Neural cell (in vitro differentiated cells): ENCODE data around the gene SULT1A1. TPM values are rescaled to one million over a fixed set of nuclear protein-coding genes. Genes with fewer than 3 reads are reported as not detected.
"Not testable (repeated sequence)": the region's sequence is repeated elsewhere in the genome, so short reads cannot be mapped to it uniquely, and the experiment has no call there.

Experiments
- H2AFZ ChIP-seq: fragments of 200-600, 300-800 bp; sonication (generic), shearing (Covaris generic); 2 replicates; pipeline ENCODE4 v1.6.0; 2014; ENCODE audit warnings: low read depth, mild to moderate bottlenecking, antibody characterized with exemption, low read length, moderate library complexity
- H3F3A ChIP-seq: fragments of 200-600 bp; shearing (Covaris generic); 2 replicates; pipeline ENCODE4 v1.6.1; 2016; ENCODE audit warnings: mild to moderate bottlenecking, moderate library complexity, mixed read lengths, antibody characterized with exemption, low read length; ENCODE audit not compliant: insufficient read depth, poor library complexity, severe bottlenecking
- H3K27ac ChIP-seq: fragments of 200-600, 300-800 bp; sonication (generic), shearing (Covaris generic); 2 replicates; pipeline ENCODE4 v1.5.1; 2014; ENCODE audit warnings: mild to moderate bottlenecking, low read length, moderate library complexity
- H3K27me3 ChIP-seq: fragments of 300-800, 200-600 bp; sonication (generic), shearing (Covaris generic); 2 replicates; pipeline ENCODE4 v1.6.0; 2014; ENCODE audit warnings: mild to moderate bottlenecking, low read depth, low read length, moderate library complexity; ENCODE audit not compliant: insufficient read depth
- H3K36me3 ChIP-seq: fragments of 300-800, 200-600 bp; sonication (generic), shearing (Covaris generic); 2 replicates; pipeline ENCODE4 v1.5.1; 2014; ENCODE audit warnings: mild to moderate bottlenecking, antibody characterized with exemption, low read length, moderate library complexity; ENCODE audit not compliant: insufficient read depth
- H3K4me2 ChIP-seq: fragments of 300-800, 200-600 bp; sonication (generic), shearing (Covaris generic); 2 replicates; pipeline ENCODE4 v1.6.0; 2014; ENCODE audit warnings: mild to moderate bottlenecking, low read length
- H3K4me3 ChIP-seq: fragments of 300-800, 200-600 bp; sonication (generic), shearing (Covaris generic); 2 replicates; pipeline ENCODE4 v1.5.1; 2014; ENCODE audit warnings: mild to moderate bottlenecking, low read length, moderate library complexity
- H3K79me2 ChIP-seq: fragments of 200-600 bp; shearing (Covaris generic); replicated peaks from 2 replicates; pipeline ENCODE4 v1.6.0; 2014; ENCODE audit warnings: mild to moderate bottlenecking, low read length, moderate library complexity; ENCODE audit not compliant: insufficient read depth
- H3K9ac ChIP-seq: fragments of 300-800, 200-600 bp; sonication (generic), shearing (Covaris generic); 2 replicates; pipeline ENCODE4 v1.6.1; 2016; ENCODE audit warnings: mild to moderate bottlenecking, low read length, mixed read lengths
- H3K9me2 ChIP-seq: fragments of 200-600 bp; shearing (Covaris generic); 2 replicates; pipeline ENCODE4 v1.6.1; 2016; ENCODE audit warnings: mild to moderate bottlenecking, low read length, mixed read lengths; ENCODE audit not compliant: insufficient read depth
- H3K9me3 ChIP-seq: fragments of 200-600, 300-800 bp; sonication (generic), shearing (Covaris generic); 2 replicates; pipeline ENCODE4 v1.6.1; 2016; ENCODE audit warnings: mild to moderate bottlenecking, mixed run types, low read length, moderate library complexity, mixed read lengths
- H4K20me1 ChIP-seq: fragments of 200-600 bp; shearing (Covaris generic); 2 replicates; pipeline ENCODE4 v1.6.1; 2016; ENCODE audit warnings: mild to moderate bottlenecking, mixed run types; ENCODE audit not compliant: insufficient read depth
- EP300 ChIP-seq: fragments of 450-650 bp; conservative IDR thresholded peaks from 2 replicates; pipeline ENCODE4 v1.6.1; 2014; ENCODE audit warnings: antibody characterized with exemption, mild to moderate bottlenecking, moderate library complexity; ENCODE audit not compliant: poor library complexity, severe bottlenecking
- EZH2 ChIP-seq: fragments of 200-600, 300-800 bp; shearing (Covaris generic), sonication (generic); IDR thresholded peaks from 2 replicates; pipeline ENCODE4 v1.6.1; 2014; ENCODE audit warnings: antibody characterized with exemption, low read length, borderline replicate concordance, mild to moderate bottlenecking; ENCODE audit not compliant: insufficient read depth, poor library complexity, severe bottlenecking
- MXI1 ChIP-seq: fragments of 450-650 bp; conservative IDR thresholded peaks from 2 replicates; pipeline ENCODE4 v1.6.1; 2014; ENCODE audit warnings: antibody characterized with exemption, mild to moderate bottlenecking; ENCODE audit not compliant: poor library complexity, severe bottlenecking
- POLR2AphosphoS5 ChIP-seq: IDR thresholded peaks from 2 replicates; pipeline ENCODE4 v1.6.1; 2012
- RAD21 ChIP-seq: fragments of 450-650 bp; conservative IDR thresholded peaks from 2 replicates; pipeline ENCODE4 v1.6.1; 2014; ENCODE audit warnings: antibody characterized with exemption, mild to moderate bottlenecking, moderate library complexity
- SMC3 ChIP-seq: fragments of 450-650 bp; conservative IDR thresholded peaks from 2 replicates; pipeline ENCODE4 v1.6.1; 2014; ENCODE audit warnings: antibody characterized with exemption, mild to moderate bottlenecking, moderate library complexity; ENCODE audit not compliant: poor library complexity
- TAF1 ChIP-seq: IDR thresholded peaks from 2 replicates; pipeline ENCODE4 v1.6.1; 2012; ENCODE audit warnings: low read depth
- polyA plus RNA-seq: library from polyadenylated mRNA; depleted of rRNA; stranded (reverse); fragments of >200 nt; gene quantifications from 2 replicates; pipeline ENCODE4 v1.2.3, GENCODE V29; 2014
- TF ChIP-seq, protein P1 (sequence below): fragments of 450-650 bp; IDR thresholded peaks from 2 replicates; pipeline ENCODE4 v1.5.1; 2014; ENCODE audit warnings: antibody characterized with exemption, mild to moderate bottlenecking, moderate library complexity; ENCODE audit not compliant: poor library complexity, severe bottlenecking
- TF ChIP-seq, protein P2 (sequence below): IDR thresholded peaks from 2 replicates; pipeline ENCODE4 v1.6.1; 2012; ENCODE audit warnings: borderline replicate concordance

SULT1A1 gene
- polyA plus RNA-seq, 1 donor from 2014 or later, result not detected

DNA sequence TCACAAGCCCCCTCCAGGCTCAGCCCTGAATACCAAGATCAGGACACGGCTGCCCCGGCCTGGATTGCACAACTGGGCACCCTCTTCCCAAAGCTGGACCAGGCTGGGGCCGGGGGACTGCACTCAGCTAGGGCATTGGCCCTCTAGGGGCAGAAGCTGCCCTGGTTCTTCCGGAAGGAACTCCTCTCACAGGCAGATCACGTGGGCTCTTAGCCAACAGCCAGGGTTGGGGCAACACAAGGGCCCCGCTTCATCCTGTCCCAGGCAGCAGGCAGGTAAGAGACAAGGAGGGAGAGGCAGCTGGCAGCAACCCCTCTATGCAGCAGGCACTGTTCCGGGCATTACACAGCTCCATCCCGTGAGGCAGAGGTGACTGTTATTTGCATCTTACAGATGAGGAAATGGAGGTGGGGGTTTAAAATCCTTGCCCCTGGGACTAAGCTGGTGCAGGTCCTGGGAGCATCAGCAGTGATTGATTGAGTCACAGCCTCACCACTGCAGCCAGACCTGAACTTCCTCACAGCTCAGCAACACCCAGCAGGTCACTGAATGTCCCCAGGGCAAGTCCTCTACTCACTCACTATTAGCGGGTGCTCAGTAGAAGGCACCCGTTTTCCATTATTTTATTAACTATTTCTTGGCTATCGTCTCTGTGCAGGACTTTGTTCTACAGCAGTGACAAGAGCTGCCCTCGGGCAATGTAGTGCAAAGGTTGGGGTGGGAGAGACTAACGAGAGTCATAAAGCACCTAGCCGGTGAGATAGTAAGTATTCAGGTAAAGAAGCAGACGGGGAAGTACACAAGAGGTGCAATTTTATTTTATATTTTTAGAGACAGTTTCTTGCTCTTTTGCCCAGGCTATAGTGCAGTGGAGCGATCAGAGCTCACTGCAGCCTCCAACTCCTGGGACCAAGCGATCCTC, 2.8 kb upstream of the SULT1A1 start:
- not testable (repeated sequence) for H3K27ac ChIP-seq, H3K4me3 ChIP-seq, H3K79me2 ChIP-seq, H2AFZ ChIP-seq, H3K9ac ChIP-seq, H3K9me3 ChIP-seq, H3K27me3 ChIP-seq, H3K9me2 ChIP-seq, H3K4me2 ChIP-seq, H3F3A ChIP-seq, H3K36me3 ChIP-seq, H4K20me1 ChIP-seq

DNA sequence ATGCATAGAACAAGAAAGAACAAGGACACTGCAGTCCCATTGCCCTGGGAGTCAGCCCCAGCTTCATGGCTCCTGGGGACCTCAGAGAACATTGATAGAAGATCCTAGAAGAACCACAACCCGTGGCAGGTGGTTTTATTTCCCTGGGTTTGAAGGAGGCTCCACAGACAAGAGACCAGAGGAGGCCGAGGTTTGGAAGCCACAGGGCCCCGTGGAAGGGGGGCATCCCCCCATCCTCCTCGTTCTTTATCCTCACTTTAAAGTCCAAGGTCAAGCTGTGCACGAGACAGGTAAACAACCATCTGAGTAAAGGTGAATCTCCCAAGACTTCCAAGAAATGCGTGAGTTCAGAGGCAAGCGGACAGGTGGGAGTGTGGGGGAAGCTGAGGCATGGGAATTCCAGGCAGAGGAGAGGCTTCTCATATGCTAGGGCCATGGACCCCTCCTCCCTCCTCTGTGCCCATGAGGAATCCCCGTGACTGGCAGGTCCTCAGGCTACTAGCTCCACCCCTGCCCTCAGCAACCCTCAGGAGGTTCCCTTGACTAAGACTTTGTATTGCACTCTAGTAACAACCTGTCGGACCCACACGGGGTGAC, 849 bp upstream of the SULT1A1 start:
- Histone ChIP-seq H3K27ac (no peak overlapping the region), H3K27me3 (no peaks in the 10 kb centered on the region), H3K4me3 (no peak overlapping the region)

DNA sequence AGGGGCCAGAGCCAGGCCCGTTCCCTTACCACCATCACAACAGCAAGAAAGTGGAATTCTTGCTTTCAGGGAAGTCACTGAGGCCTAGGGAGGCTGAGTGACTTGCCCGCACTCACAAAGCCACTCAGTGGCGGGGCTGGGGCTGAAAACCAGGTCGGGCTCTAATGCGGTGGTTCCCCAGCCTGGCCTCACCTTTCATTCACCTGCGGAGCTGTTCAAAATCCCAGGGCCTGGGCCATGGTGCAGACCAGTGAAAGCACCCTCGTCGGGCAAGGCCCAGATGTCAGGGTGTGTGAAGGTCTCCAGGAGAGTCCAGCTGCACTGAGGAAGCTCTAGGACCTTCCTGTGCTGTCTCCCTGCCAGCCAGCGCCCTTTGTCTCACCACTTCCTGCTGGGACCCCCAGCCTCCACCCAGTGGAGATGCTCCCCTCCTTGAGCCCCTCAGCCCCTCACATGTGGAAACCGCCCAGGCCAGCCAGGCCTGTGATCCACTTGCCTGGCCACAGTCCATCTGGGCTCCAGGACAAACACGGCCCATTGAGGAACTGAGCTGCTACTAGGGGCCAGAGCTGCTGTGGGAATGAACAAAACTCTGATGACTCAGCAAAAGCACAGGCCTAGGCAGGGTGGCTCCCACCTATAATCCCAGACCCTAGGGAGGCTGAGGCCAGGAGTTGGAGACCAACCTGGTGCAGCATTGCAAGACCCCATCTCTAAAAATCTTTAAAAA, 812 bp downstream of the SULT1A1 start:
- not testable (repeated sequence) for H2AFZ ChIP-seq, H3K4me3 ChIP-seq, H4K20me1 ChIP-seq, H3K36me3 ChIP-seq, H3K27me3 ChIP-seq, H3K4me2 ChIP-seq, H3K9me3 ChIP-seq, H3K9me2 ChIP-seq, H3K9ac ChIP-seq, H3K79me2 ChIP-seq, H3K27ac ChIP-seq, H3F3A ChIP-seq

More for the DNA sequence above, 849 bp upstream of the SULT1A1 start:
- TF ChIP-seq MXI1, result no peak
- TF ChIP-seq TAF1, result no peak
- no peak for TF ChIP-seq EZH2
- TF ChIP-seq, protein P1, sequence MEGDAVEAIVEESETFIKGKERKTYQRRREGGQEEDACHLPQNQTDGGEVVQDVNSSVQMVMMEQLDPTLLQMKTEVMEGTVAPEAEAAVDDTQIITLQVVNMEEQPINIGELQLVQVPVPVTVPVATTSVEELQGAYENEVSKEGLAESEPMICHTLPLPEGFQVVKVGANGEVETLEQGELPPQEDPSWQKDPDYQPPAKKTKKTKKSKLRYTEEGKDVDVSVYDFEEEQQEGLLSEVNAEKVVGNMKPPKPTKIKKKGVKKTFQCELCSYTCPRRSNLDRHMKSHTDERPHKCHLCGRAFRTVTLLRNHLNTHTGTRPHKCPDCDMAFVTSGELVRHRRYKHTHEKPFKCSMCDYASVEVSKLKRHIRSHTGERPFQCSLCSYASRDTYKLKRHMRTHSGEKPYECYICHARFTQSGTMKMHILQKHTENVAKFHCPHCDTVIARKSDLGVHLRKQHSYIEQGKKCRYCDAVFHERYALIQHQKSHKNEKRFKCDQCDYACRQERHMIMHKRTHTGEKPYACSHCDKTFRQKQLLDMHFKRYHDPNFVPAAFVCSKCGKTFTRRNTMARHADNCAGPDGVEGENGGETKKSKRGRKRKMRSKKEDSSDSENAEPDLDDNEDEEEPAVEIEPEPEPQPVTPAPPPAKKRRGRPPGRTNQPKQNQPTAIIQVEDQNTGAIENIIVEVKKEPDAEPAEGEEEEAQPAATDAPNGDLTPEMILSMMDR, result no peak
- no peak for TF ChIP-seq POLR2AphosphoS5
- TF ChIP-seq RAD21, result no peak
- TF ChIP-seq SMC3, result no peak
- TF ChIP-seq EP300, result no peak
- TF ChIP-seq, protein P2, sequence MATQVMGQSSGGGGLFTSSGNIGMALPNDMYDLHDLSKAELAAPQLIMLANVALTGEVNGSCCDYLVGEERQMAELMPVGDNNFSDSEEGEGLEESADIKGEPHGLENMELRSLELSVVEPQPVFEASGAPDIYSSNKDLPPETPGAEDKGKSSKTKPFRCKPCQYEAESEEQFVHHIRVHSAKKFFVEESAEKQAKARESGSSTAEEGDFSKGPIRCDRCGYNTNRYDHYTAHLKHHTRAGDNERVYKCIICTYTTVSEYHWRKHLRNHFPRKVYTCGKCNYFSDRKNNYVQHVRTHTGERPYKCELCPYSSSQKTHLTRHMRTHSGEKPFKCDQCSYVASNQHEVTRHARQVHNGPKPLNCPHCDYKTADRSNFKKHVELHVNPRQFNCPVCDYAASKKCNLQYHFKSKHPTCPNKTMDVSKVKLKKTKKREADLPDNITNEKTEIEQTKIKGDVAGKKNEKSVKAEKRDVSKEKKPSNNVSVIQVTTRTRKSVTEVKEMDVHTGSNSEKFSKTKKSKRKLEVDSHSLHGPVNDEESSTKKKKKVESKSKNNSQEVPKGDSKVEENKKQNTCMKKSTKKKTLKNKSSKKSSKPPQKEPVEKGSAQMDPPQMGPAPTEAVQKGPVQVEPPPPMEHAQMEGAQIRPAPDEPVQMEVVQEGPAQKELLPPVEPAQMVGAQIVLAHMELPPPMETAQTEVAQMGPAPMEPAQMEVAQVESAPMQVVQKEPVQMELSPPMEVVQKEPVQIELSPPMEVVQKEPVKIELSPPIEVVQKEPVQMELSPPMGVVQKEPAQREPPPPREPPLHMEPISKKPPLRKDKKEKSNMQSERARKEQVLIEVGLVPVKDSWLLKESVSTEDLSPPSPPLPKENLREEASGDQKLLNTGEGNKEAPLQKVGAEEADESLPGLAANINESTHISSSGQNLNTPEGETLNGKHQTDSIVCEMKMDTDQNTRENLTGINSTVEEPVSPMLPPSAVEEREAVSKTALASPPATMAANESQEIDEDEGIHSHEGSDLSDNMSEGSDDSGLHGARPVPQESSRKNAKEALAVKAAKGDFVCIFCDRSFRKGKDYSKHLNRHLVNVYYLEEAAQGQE, result no peak
- Histone ChIP-seq H3F3A (no peaks in the 10 kb centered on the region), H3K79me2 (no peaks in the 10 kb centered on the region), H3K9me3 (no peaks in the 10 kb centered on the region), H3K9me2 (no peaks in the 10 kb centered on the region), H4K20me1 (no peaks in the 10 kb centered on the region), H3K36me3 (no peaks in the 10 kb centered on the region), H2AFZ (no peak overlapping the region), H3K4me2 (no peak overlapping the region), H3K9ac (no peak overlapping the region)

DNA sequence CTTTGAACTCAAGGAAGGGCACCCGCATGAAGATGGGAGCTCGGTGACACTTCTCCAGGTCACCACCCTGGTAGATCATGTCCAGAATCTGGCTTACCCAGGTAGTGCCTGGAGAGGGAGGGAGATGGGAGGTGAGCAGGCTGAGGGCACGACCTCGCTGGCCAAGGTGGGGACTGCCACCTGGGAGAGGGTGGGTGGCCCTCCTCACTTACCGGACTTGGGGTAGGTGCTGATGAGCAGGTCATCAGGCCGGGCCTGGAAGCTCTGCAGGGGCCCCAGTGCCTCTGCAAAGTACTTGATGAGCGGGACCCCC, 1.4 kb downstream of the SULT1A1 start:
- not testable (repeated sequence) for H3K27ac ChIP-seq, H3F3A ChIP-seq, H3K4me3 ChIP-seq, H3K79me2 ChIP-seq, H4K20me1 ChIP-seq, H3K9me2 ChIP-seq, H3K4me2 ChIP-seq, H3K36me3 ChIP-seq, H2AFZ ChIP-seq, H3K9me3 ChIP-seq, H3K9ac ChIP-seq, H3K27me3 ChIP-seq
